ENCODE measurements around the gene PRLR.

DNA sequence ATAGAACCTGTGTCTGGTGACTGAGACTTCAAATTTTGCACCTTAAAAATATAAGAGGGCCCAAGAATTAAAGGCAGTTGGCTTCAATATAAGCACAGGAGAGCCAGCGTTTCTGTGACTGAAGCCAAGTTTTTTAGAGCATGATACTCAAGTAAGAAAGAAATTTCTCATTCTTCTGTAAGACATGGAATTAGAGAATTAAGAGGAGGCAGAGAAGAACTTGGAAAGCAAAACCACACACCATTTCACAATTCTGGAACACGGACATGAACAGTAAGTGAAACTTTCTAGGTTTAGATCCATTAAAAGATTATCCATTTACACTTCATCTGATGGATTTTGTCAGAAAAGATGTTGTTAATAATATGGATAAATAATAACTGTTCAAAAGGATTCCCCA lies 173.6 kb downstream of the PRLR start:
- no peak for TF ChIP-seq ZNF281 (CRISPR knock-in tag; IDR thresholded peaks at IDR 0.05; ENCODE audit: borderline replicate concordance)
- TF ChIP-seq DNMT3B (CRISPR knock-in tag; conservative IDR thresholded peaks at IDR 0.05): no peak
- TF ChIP-seq ZSCAN25 (CRISPR knock-in tag; IDR thresholded peaks at IDR 0.05): no peak
- no peak for TF ChIP-seq PBX3 (CRISPR knock-in tag; IDR thresholded peaks at IDR 0.05; ENCODE audit: borderline replicate concordance)
- TF ChIP-seq NFYB (CRISPR knock-in tag; IDR thresholded peaks at IDR 0.05): no peak
- no peak for TF ChIP-seq MTF1 (CRISPR knock-in tag; IDR thresholded peaks at IDR 0.05)
- no peak for TF ChIP-seq U2AF1 (optimal IDR thresholded peaks at IDR 0.05; ENCODE audit: low read depth, low read length)
- TF ChIP-seq ZNF432 (CRISPR knock-in tag; IDR thresholded peaks at IDR 0.05; ENCODE audit: borderline replicate concordance): no peak
- TF ChIP-seq EZH2 (conservative IDR thresholded peaks at IDR 0.05; ENCODE audit: low read depth, low read length): no peak
- no peak for TF ChIP-seq ZNF441 (CRISPR knock-in tag; IDR thresholded peaks at IDR 0.05; ENCODE audit: borderline replicate concordance)
- TF ChIP-seq RFX5 (IDR thresholded peaks at IDR 0.05; ENCODE audit: low read depth, low read length): no peak
- TF ChIP-seq IKZF1 (IDR thresholded peaks at IDR 0.05): no peak
- TF ChIP-seq, protein P1, sequence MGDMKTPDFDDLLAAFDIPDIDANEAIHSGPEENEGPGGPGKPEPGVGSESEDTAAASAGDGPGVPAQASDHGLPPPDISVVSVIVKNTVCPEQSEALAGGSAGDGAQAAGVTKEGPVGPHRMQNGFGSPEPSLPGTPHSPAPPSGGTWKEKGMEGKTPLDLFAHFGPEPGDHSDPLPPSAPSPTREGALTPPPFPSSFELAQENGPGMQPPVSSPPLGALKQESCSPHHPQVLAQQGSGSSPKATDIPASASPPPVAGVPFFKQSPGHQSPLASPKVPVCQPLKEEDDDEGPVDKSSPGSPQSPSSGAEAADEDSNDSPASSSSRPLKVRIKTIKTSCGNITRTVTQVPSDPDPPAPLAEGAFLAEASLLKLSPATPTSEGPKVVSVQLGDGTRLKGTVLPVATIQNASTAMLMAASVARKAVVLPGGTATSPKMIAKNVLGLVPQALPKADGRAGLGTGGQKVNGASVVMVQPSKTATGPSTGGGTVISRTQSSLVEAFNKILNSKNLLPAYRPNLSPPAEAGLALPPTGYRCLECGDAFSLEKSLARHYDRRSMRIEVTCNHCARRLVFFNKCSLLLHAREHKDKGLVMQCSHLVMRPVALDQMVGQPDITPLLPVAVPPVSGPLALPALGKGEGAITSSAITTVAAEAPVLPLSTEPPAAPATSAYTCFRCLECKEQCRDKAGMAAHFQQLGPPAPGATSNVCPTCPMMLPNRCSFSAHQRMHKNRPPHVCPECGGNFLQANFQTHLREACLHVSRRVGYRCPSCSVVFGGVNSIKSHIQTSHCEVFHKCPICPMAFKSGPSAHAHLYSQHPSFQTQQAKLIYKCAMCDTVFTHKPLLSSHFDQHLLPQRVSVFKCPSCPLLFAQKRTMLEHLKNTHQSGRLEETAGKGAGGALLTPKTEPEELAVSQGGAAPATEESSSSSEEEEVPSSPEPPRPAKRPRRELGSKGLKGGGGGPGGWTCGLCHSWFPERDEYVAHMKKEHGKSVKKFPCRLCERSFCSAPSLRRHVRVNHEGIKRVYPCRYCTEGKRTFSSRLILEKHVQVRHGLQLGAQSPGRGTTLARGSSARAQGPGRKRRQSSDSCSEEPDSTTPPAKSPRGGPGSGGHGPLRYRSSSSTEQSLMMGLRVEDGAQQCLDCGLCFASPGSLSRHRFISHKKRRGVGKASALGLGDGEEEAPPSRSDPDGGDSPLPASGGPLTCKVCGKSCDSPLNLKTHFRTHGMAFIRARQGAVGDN (CRISPR knock-in tag; IDR thresholded peaks at IDR 0.05): no peak
- TF ChIP-seq SUZ12 (IDR thresholded peaks at IDR 0.05; ENCODE audit: low read depth, low read length): no peak
